ENCODE data around the gene PTPRD. TPM values are rescaled to one million over a fixed set of nuclear protein-coding genes. Genes with fewer than 3 reads are reported as not detected.

The PTPRD gene
- total and polyA plus RNA-seq, 7 experiments from 2014 or later, result 0.71 TPM; not detected in 6

DNA sequence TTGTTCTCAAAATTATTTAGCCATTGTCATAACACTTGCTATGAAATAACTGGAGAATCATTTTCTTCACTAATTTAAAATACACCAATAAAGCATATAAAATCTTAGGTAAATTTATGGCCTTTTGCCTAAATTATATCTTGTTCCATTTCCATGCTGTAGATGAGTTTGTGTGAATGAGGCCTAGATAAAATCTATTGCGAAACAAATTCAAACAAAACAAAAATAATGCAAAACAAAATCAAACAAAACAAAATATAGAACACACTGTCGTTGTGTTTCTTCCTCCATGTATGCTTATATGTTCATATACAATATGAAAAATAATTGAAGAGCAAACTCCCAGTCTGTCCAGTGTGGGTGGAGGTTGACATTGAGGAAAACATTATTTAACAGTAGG lies 1020.7 kb downstream of the PTPRD start:
- Mint-ChIP-seq H3K27me3 (peaks cover 0 to 3% (median 0%) of the 10 kb centered on the region in 5 donors), H3K4me3 (no peak overlapping the region), H3K27ac (no peak overlapping the region), H3K4me1 (no peaks in the 10 kb centered on the region), H3K9me3 (peaks cover 0 to 9% (median 0%) of the 10 kb centered on the region in 11 donors), H3K36me3 (peaks cover 0 to 3% (median 0%) of the 10 kb centered on the region in 5 donors)
- Histone ChIP-seq H3K4me3 (ENCODE audit: low read length) (no peak overlapping the region), H3K36me3 (ENCODE audit: control insufficient read depth in 2 of 3, insufficient read depth in 3 of 3, low read length in 3 of 3) (no peaks in the 10 kb centered on the region), H3K4me1 (ENCODE audit: control insufficient read depth in 2 of 2, insufficient read depth in 2 of 2, low read length in 2 of 2) (no peaks in the 10 kb centered on the region), H3K27me3 (ENCODE audit: control insufficient read depth in 2 of 2, insufficient read depth in 2 of 2, low read length in 2 of 2) (no peaks in the 10 kb centered on the region), H3K9me3 (ENCODE audit: control insufficient read depth in 2 of 3, low read length in 3 of 3) (no peaks in the 10 kb centered on the region), H3K27ac (ENCODE audit: low read depth, low read length) (no peak overlapping the region)
- ATAC-seq (no peak), DNase-seq (no peak)
- intact Hi-C loops (cut with micrococcal nuclease), result no loop called here
- ChIA-PET POLR2A (no interaction called here), CTCF (no interaction called here)

DNA sequence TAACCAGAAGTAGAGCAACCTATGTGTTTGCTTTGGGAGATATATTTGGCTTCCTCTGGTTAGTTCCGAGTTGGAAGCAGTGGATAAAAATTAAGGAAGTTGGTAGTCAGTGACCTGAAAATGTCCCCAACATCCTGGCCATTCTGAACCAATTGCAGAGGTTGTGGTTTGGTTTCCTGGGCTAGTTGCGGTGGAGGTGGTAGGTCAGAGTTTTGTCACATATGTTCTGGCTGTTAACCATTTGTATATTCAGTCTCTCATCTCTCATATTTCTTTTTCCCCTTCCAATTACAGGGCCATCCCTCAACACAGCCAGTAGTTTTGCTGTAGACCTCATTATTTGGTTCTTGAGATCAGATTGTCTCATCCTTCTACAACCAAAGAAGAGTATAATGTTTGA lies 1026.9 kb downstream of the PTPRD start:
- Mint-ChIP-seq H3K9me3 (peaks cover 0 to 13% (median 1%) of the 10 kb centered on the region in 11 donors), H3K27ac (no peak overlapping the region)
- POLR2A ChIA-PET, result no interaction called here

DNA sequence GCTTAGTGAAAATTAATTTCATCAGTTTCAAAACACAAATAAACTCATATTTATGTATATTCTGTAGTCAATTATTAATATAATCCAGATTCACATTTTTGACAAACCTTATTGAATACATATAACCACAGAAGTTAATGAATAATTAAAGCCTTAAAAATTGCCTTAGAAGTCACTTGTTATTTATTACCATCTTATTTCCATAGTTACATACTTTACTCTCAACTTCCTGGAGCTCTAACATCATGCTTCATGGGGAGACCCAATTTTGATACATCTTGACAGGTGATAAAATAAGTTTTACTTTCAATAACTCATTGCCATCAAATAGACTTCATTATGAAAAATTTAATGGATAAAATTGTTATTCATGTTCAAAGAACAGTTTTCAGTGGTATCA lies 1038.7 kb downstream of the PTPRD start:
- CTCF ChIA-PET, result no interaction called here
- H3K4me3 Mint-ChIP-seq, result no peak overlapping the region

More for the DNA sequence above, 1026.9 kb downstream of the PTPRD start:
- H3K27me3 ChIP-seq (ENCODE audit: control insufficient read depth in 2 of 2, insufficient read depth in 2 of 2, low read length in 2 of 2), result no peaks in the 10 kb centered on the region
- no peak for ATAC-seq
- no peak overlapping the region for H3K4me3 ChIP-seq (ENCODE audit: low read length)
- H3K36me3 Mint-ChIP-seq, result peaks cover 0 to 2% (median 0%) of the 10 kb centered on the region in 5 donors
- H3K27me3 Mint-ChIP-seq, result peaks cover 0 to 2% (median 0%) of the 10 kb centered on the region in 5 donors
- no peak overlapping the region for H3K27ac ChIP-seq (ENCODE audit: low read depth, low read length)
- no peaks in the 10 kb centered on the region for H3K4me1 Mint-ChIP-seq
- H3K36me3 ChIP-seq (ENCODE audit: control insufficient read depth in 2 of 3, insufficient read depth in 3 of 3, low read length in 3 of 3), result no peaks in the 10 kb centered on the region
- no peak for DNase-seq
- no peaks in the 10 kb centered on the region for H3K4me1 ChIP-seq (ENCODE audit: control insufficient read depth in 2 of 2, insufficient read depth in 2 of 2, low read length in 2 of 2)
- CTCF ChIA-PET, result no interaction called here
- intact Hi-C loops (cut with micrococcal nuclease), result no loop called here
- H3K9me3 ChIP-seq (ENCODE audit: control insufficient read depth in 2 of 3, low read length in 3 of 3), result no peaks in the 10 kb centered on the region
- no peak overlapping the region for H3K4me3 Mint-ChIP-seq

DNA sequence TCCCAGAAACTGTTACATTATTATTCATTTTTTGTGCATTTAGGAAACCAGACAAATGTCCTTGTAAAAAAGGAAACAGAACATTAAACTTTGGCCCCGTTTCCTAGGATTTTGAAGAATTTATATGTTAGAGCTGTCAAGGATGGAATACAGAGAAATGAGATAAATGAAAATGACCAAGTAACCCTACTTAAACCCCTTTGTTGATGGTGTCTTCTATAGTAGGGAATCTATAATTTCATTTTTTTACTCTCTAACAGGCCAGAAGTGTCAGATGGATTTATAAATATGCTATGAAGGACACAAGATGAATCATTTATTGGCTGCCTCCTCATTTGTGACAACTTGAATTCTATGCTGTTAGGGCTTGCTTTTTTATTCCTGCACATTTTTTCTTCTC lies 1047.1 kb downstream of the PTPRD start:
- Histone ChIP-seq H3K4me1 (ENCODE audit: control insufficient read depth in 2 of 2, insufficient read depth in 2 of 2, low read length in 2 of 2) (no peaks in the 10 kb centered on the region), H3K27me3 (ENCODE audit: control insufficient read depth in 2 of 2, insufficient read depth in 2 of 2, low read length in 2 of 2) (no peaks in the 10 kb centered on the region), H3K36me3 (ENCODE audit: control insufficient read depth in 2 of 3, insufficient read depth in 3 of 3, low read length in 3 of 3) (no peaks in the 10 kb centered on the region), H3K27ac (ENCODE audit: low read depth, low read length) (no peak overlapping the region), H3K9me3 (ENCODE audit: control insufficient read depth in 2 of 3, low read length in 3 of 3) (no peaks in the 10 kb centered on the region), H3K4me3 (ENCODE audit: low read length) (no peak overlapping the region)
- ATAC-seq (no peak), DNase-seq (no peak)
- peaks cover 0 to 13% (median 0%) of the 10 kb centered on the region in 11 donors for H3K9me3 Mint-ChIP-seq
- no peaks in the 10 kb centered on the region for H3K4me1 Mint-ChIP-seq
- H3K27ac Mint-ChIP-seq, result no peak overlapping the region
- H3K36me3 Mint-ChIP-seq, result no peaks in the 10 kb centered on the region
- ChIA-PET POLR2A (no interaction called here), CTCF (no interaction called here)
- no peak overlapping the region for H3K4me3 Mint-ChIP-seq
- no peaks in the 10 kb centered on the region for H3K27me3 Mint-ChIP-seq
- intact Hi-C loops (cut with micrococcal nuclease), result no loop called here

More for the DNA sequence above, 1038.7 kb downstream of the PTPRD start:
- no peaks in the 10 kb centered on the region for H3K36me3 Mint-ChIP-seq
- H3K27ac Mint-ChIP-seq, result no peak overlapping the region
- DNase-seq (no peak), ATAC-seq (no peak)
- Histone ChIP-seq H3K4me3 (ENCODE audit: low read length) (no peak overlapping the region), H3K27me3 (ENCODE audit: control insufficient read depth in 2 of 2, insufficient read depth in 2 of 2, low read length in 2 of 2) (no peaks in the 10 kb centered on the region), H3K36me3 (ENCODE audit: control insufficient read depth in 2 of 3, insufficient read depth in 3 of 3, low read length in 3 of 3) (no peaks in the 10 kb centered on the region), H3K4me1 (ENCODE audit: control insufficient read depth in 2 of 2, insufficient read depth in 2 of 2, low read length in 2 of 2) (no peaks in the 10 kb centered on the region), H3K27ac (ENCODE audit: low read depth, low read length) (no peak overlapping the region), H3K9me3 (ENCODE audit: control insufficient read depth in 2 of 3, low read length in 3 of 3) (no peaks in the 10 kb centered on the region)
- intact Hi-C loops (cut with micrococcal nuclease), result no loop called here
- H3K9me3 Mint-ChIP-seq, result peaks cover 0 to 2% (median 0%) of the 10 kb centered on the region in 11 donors
- H3K27me3 Mint-ChIP-seq, result no peaks in the 10 kb centered on the region
- no peaks in the 10 kb centered on the region for H3K4me1 Mint-ChIP-seq
- POLR2A ChIA-PET, result no interaction called here

DNA sequence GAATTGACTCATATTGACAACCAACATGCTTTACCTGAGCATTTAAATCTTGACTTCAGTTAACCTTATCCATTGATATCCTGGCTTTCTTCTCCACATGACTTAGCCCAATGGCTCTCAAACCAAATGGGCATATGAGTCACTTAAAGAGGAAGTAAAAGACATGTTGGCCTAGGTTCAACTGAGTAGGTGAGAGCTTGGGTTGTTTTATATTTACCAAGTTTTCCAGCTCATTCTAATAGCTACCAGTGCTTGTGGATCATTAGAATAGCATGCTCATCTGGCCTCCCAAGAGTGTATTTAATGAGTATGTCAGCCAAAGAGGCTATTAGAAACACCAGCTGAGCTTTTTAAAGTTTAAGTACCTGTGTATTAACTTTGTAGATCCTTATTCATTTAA lies 1049.0 kb downstream of the PTPRD start:
- CTCF ChIA-PET, result no interaction called here
- intact Hi-C loops (cut with micrococcal nuclease), result no loop called here
- POLR2A ChIA-PET, result no interaction called here
- Mint-ChIP-seq H3K4me1 (no peaks in the 10 kb centered on the region), H3K27ac (no peak overlapping the region), H3K36me3 (no peaks in the 10 kb centered on the region), H3K4me3 (no peak overlapping the region), H3K27me3 (no peaks in the 10 kb centered on the region), H3K9me3 (peaks cover 0 to 13% (median 0%) of the 10 kb centered on the region in 11 donors)
- Histone ChIP-seq H3K4me1 (ENCODE audit: control insufficient read depth in 2 of 2, insufficient read depth in 2 of 2, low read length in 2 of 2) (no peaks in the 10 kb centered on the region), H3K27me3 (ENCODE audit: control insufficient read depth in 2 of 2, insufficient read depth in 2 of 2, low read length in 2 of 2) (no peaks in the 10 kb centered on the region), H3K36me3 (ENCODE audit: control insufficient read depth in 2 of 3, insufficient read depth in 3 of 3, low read length in 3 of 3) (no peaks in the 10 kb centered on the region), H3K4me3 (ENCODE audit: low read length) (no peak overlapping the region), H3K27ac (ENCODE audit: low read depth, low read length) (no peak overlapping the region), H3K9me3 (ENCODE audit: control insufficient read depth in 2 of 3, low read length in 3 of 3) (no peaks in the 10 kb centered on the region)
- ATAC-seq, result no peak
- DNase-seq, result no peak

DNA sequence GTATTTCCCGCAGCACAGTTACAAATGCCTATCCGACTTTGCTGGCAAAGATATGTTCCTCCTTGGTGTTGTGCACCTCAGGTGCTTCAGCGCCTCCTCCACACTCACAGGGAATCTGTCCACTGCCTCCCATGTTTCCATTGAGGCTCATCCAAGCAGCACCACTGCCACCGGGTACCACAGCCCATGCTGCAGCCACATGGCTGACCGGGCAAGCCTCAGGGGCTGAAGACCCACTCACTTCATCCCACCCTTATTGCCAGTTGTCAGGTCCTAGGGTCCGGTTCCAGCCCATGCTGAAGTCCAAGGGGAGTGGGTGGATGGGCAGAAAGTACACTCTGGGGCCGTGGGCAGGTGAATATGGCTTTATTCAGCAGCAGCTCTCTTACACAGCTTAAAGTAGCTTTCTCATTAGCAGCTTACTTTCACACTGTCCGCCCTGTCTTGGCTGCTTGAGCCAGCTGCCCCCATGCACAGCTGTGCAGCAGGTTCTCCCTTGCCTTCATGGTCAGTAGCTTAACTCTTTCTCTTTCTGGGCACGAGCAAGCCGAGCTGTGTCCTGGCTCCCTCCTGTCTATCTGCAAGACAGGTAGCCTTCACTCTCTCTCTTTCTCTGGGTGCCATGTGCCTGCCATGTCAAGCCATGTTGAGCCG lies 1052.3 kb downstream of the PTPRD start:
- no peak for ATAC-seq
- no peak overlapping the region for H3K27ac ChIP-seq (ENCODE audit: low read depth, low read length)
- H3K4me1 ChIP-seq (ENCODE audit: control insufficient read depth in 2 of 2, insufficient read depth in 2 of 2, low read length in 2 of 2), result no peaks in the 10 kb centered on the region
- no peaks in the 10 kb centered on the region for H3K27me3 ChIP-seq (ENCODE audit: control insufficient read depth in 2 of 2, insufficient read depth in 2 of 2, low read length in 2 of 2)
- intact Hi-C loops (cut with micrococcal nuclease), result no loop called here
- ChIA-PET CTCF (no interaction called here), POLR2A (no interaction called here)
- H3K4me3 Mint-ChIP-seq, result no peak overlapping the region
- DNase-seq, result no peak
- peaks cover 0 to 13% (median 0%) of the 10 kb centered on the region in 11 donors for H3K9me3 Mint-ChIP-seq
- no peak overlapping the region for H3K4me3 ChIP-seq (ENCODE audit: low read length)
- H3K4me1 Mint-ChIP-seq, result no peaks in the 10 kb centered on the region
- H3K36me3 Mint-ChIP-seq, result no peaks in the 10 kb centered on the region
- H3K36me3 ChIP-seq (ENCODE audit: control insufficient read depth in 2 of 3, insufficient read depth in 3 of 3, low read length in 3 of 3), result no peaks in the 10 kb centered on the region
- H3K27me3 Mint-ChIP-seq, result no peaks in the 10 kb centered on the region
- H3K27ac Mint-ChIP-seq, result no peak overlapping the region
- H3K9me3 ChIP-seq (ENCODE audit: control insufficient read depth in 2 of 3, low read length in 3 of 3), result no peaks in the 10 kb centered on the region

DNA sequence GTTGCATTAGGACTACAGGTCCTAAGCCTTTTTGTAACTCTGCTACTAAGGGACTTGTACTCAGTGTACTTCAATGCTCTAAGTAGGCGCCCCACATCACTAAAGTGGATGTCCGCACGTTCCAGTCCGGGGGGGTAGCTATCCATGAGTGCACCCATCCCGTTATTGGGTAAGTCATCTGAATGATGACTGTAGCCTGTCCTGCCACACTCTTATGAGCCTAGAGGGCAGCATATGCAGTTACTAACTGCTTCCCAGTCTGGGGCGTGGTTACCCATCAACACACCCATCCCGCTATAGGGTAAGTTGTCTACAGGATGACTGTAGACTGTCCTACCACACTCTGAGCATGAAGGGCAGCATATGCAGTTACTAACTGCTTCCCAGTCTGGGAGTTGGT lies 1053.9 kb downstream of the PTPRD start:
- Mint-ChIP-seq H3K27me3 (no peaks in the 10 kb centered on the region), H3K27ac (no peak overlapping the region), H3K4me3 (no peak overlapping the region), H3K4me1 (no peaks in the 10 kb centered on the region), H3K36me3 (no peaks in the 10 kb centered on the region), H3K9me3 (peaks cover 0 to 13% (median 0%) of the 10 kb centered on the region in 11 donors)
- Histone ChIP-seq H3K27me3 (ENCODE audit: control insufficient read depth in 2 of 2, insufficient read depth in 2 of 2, low read length in 2 of 2) (no peaks in the 10 kb centered on the region), H3K36me3 (ENCODE audit: control insufficient read depth in 2 of 3, insufficient read depth in 3 of 3, low read length in 3 of 3) (no peaks in the 10 kb centered on the region), H3K4me3 (ENCODE audit: low read length) (no peak overlapping the region), H3K27ac (ENCODE audit: low read depth, low read length) (no peak overlapping the region), H3K4me1 (ENCODE audit: control insufficient read depth in 2 of 2, insufficient read depth in 2 of 2, low read length in 2 of 2) (no peaks in the 10 kb centered on the region), H3K9me3 (ENCODE audit: control insufficient read depth in 2 of 3, low read length in 3 of 3) (no peaks in the 10 kb centered on the region)
- ChIA-PET CTCF (no interaction called here), POLR2A (no interaction called here)
- DNase-seq (no peak), ATAC-seq (no peak)
- intact Hi-C loops (cut with micrococcal nuclease), result no loop called here
